GM12875 (cell line): Measurements from ENCODE around the gene CPAMD8.

ENCODE experiments used
- H3K4me3 ChIP-seq: one replicate; pipeline ENCODE4 v1.5.1; 2011; ENCODE audit warnings: low read depth, low read length, control low read depth
- CTCF ChIP-seq: IDR thresholded peaks from 2 replicates; pipeline ENCODE4 v1.5.1; 2011; ENCODE audit warnings: low read depth, mild to moderate bottlenecking, control low read depth, inconsistent platforms, low read length, moderate library complexity, borderline replicate concordance; ENCODE audit not compliant: insufficient read depth

CPAMD8 gene

GRCh38 chr19:16861011-16861410, 165.6 kb downstream of the CPAMD8 start:
- no peak for TF ChIP-seq CTCF
- H3K4me3 ChIP-seq: no peak overlapping the region

- H3K4me3 ChIP-seq: no peak overlapping the region
- TF ChIP-seq CTCF: no peak
Measured at GRCh38 chr19:16860118-16860517, 166.5 kb downstream of the CPAMD8 start.

- no peak for TF ChIP-seq CTCF
- no peak overlapping the region for H3K4me3 ChIP-seq
Measured at GRCh38 chr19:16859626-16860025, 167.0 kb downstream of the CPAMD8 start.

GRCh38 chr19:16856091-16856490, 170.5 kb downstream of the CPAMD8 start:
- TF ChIP-seq CTCF: no peak
- H3K4me3 ChIP-seq: no peak overlapping the region

GRCh38 chr19:16853066-16853465, 173.5 kb downstream of the CPAMD8 start:
- no peak overlapping the region for H3K4me3 ChIP-seq
- no peak for TF ChIP-seq CTCF

GRCh38 chr19:16851031-16851712, 175.4 kb downstream of the CPAMD8 start:
- no peak for TF ChIP-seq CTCF
- no peak overlapping the region for H3K4me3 ChIP-seq

- H3K4me3 ChIP-seq: no peak overlapping the region
- no peak for TF ChIP-seq CTCF
Measured at GRCh38 chr19:16850133-16850532, 176.5 kb downstream of the CPAMD8 start.
